ENCODE results near the gene LDLRAD2.

DNA sequence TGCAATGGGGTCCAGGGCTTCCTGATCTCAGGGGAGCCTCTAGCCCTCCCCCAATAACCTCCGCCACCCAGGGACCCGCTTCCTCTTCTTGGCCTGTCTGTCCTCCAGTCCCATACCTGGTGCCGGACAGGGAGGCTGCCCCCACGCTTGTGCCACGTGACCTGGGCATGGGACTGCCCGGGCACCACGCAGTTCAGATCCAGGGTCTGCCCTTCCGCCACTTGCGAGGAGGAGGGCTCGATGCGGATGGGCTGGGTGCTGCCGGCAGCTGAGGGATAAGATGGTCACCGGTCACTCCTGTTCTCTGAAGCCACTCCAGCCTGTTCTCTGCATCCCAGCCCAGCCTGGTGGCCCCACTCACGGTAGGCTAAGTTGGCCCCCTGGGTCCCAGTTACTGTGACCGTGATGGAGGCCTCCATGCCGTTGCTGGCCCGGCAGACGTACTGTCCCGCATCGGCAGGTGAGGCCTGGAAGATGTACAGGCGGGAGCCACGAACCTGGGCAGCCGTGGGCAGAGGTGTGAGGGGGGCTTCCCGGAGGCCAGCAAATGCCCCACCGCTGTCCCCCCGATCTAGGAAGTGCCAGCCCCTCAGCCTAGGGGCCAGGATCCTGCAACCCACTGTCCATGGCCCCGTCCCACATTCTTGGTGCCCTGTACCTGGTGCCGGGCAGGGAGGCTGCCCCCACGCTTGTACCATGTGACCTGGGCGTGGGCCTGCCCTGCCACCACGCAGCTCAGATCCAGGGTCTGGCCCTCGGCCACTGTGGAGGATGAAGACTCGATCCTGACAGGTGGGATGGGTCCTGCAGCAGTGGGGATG, 39.6 kb downstream of the LDLRAD2 start:
- TF ChIP-seq POLR2A (IDR thresholded peaks at IDR 0.05; ENCODE audit: low read depth, low read length): no peak
- no peak for TF ChIP-seq MAFK (IDR thresholded peaks at IDR 0.05; ENCODE audit: low read depth, low read length)
- no peak for TF ChIP-seq MAZ (IDR thresholded peaks at IDR 0.05; ENCODE audit: borderline replicate concordance, low read depth, low read length)
- TF ChIP-seq CTCF (conservative IDR thresholded peaks at IDR 0.05; ENCODE audit: low read depth, low read length): no peak
- TF ChIP-seq, protein P1, sequence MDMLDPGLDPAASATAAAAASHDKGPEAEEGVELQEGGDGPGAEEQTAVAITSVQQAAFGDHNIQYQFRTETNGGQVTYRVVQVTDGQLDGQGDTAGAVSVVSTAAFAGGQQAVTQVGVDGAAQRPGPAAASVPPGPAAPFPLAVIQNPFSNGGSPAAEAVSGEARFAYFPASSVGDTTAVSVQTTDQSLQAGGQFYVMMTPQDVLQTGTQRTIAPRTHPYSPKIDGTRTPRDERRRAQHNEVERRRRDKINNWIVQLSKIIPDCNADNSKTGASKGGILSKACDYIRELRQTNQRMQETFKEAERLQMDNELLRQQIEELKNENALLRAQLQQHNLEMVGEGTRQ (IDR thresholded peaks at IDR 0.05; ENCODE audit: low read depth, low read length): no peak
- TF ChIP-seq BHLHE40 (IDR thresholded peaks at IDR 0.05; ENCODE audit: low read depth, low read length): no peak
- TF ChIP-seq, protein P2, sequence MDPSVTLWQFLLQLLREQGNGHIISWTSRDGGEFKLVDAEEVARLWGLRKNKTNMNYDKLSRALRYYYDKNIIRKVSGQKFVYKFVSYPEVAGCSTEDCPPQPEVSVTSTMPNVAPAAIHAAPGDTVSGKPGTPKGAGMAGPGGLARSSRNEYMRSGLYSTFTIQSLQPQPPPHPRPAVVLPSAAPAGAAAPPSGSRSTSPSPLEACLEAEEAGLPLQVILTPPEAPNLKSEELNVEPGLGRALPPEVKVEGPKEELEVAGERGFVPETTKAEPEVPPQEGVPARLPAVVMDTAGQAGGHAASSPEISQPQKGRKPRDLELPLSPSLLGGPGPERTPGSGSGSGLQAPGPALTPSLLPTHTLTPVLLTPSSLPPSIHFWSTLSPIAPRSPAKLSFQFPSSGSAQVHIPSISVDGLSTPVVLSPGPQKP (IDR thresholded peaks at IDR 0.05; ENCODE audit: borderline replicate concordance, low read depth, low read length): no peak
- TF ChIP-seq RFX5 (IDR thresholded peaks at IDR 0.05; ENCODE audit: low read depth, low read length): no peak
- no peak for TF ChIP-seq RAD21 (IDR thresholded peaks at IDR 0.05; ENCODE audit: low read length)
- TF ChIP-seq CEBPB (IDR thresholded peaks at IDR 0.05; ENCODE audit: low read depth, low read length): no peak
- no peak for TF ChIP-seq MXI1 (IDR thresholded peaks at IDR 0.05; ENCODE audit: borderline replicate concordance, low read depth, low read length)

Measured in IMR-90 (cell line).